Measurements from ENCODE around the gene CASZ1.

CASZ1 gene

DNA sequence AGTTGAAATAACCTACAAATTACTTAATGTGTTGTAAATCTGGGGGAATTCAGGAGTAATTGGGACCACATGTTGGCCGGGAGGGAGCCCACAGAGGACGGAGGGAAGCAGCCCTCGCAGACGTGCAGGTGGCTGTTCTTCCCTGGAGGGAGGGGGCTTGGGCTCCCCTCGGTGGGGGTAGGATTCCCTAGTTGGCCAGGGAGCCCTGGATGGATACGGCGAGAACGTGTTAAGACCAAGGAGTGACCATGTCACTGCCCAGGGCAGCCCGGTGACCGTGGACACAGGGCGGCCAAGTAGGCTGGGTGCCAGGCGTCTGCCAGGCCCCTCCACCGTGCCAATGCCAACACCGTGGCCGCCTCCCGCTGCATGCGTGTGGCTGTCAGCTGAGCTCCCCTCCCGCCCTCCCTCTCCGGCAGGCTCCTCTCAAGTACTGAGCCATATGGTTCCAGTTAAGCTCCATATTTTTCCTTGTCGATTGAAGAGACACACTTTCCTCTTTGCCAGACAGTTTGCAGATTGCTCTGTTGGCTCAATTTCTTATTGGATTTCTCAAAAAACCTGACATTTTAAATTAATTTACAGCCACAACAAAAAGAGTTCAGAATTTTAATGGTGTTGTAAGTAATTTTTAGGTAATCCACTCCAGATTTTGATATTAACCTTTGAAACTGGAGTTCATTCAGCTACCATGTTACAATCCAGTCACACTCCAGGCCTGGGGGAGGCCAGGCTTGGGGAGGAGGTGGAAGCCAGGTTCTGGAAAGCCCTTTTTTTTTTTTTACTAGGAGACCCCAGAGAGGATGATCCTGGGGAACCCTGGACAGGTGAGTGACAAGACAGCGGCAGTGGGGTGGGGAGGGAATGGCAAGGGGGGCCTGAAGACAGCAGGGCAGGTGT lies 71.2 kb downstream of the CASZ1 start:
- no peak for FAIRE-seq

- FAIRE-seq, result no peak
Observed at GRCh38 chr1:10724511-10724910, 71.9 kb downstream of the CASZ1 start.

- FAIRE-seq, result no peak
Observed at GRCh38 chr1:10724052-10724494, 72.4 kb downstream of the CASZ1 start.

GRCh38 chr1:10723317-10723716 lies 73.1 kb downstream of the CASZ1 start:
- no peak for FAIRE-seq

DNA sequence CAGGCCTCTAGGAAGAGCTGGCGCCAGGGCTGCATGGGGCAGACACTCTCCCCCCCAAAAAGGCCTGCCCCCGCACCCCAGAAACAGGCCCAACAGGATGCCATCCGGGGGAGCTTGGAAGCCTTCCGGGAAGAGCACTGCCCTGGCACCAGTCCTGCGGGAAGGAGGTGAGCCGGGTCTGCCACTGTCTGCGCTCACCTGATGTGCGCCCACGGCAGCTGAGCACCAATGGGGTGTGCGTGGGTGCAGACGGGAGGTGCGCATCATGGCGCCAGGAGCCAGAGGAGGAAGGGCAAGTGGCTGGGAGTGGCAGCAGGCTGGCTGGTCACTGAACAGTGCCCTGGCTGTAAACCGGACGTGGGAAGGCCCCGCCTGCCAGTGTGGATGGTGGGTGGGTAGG lies 73.6 kb downstream of the CASZ1 start:
- FAIRE-seq, result no peak

GRCh38 chr1:10721381-10722321 lies 74.8 kb downstream of the CASZ1 start:
- FAIRE-seq, result no peak

DNA sequence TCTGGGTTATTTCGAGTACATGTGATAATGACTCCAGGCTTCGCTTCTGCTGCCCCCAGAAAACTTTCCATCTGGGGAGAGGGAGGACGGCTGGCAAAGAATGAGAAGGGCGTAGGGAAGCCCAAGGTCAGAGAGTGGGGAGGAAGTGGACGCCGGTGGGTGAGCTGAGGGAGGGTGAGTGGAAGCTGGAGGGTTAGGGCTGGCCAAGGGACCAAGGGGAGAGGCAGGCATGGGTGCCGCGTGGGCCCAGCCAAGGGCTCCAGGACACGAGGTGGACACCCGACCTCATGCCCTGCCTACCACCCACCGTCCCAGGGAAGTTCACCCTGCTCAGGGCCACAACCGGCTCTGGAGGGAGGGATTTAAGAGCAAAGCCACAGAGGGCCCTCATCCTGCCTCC lies 75.8 kb downstream of the CASZ1 start:
- FAIRE-seq, result no peak

DNA sequence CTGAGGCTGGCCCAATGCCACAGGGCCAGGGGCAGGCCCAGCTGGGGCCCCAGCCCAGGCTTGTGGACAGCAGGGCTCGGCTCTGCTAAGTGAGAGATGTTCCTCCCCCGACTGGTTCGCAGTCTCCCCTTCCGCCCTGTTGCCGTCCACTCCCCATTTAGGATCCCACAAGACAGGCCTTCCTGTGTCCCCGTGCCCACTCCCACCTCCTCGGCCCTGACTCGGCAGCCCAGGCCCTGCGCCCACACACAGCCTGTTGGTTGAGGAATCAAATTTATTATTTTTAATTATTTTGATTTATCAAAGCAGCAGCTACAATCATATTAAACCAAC lies 78.4 kb downstream of the CASZ1 start:
- FAIRE-seq, result no peak

DNA sequence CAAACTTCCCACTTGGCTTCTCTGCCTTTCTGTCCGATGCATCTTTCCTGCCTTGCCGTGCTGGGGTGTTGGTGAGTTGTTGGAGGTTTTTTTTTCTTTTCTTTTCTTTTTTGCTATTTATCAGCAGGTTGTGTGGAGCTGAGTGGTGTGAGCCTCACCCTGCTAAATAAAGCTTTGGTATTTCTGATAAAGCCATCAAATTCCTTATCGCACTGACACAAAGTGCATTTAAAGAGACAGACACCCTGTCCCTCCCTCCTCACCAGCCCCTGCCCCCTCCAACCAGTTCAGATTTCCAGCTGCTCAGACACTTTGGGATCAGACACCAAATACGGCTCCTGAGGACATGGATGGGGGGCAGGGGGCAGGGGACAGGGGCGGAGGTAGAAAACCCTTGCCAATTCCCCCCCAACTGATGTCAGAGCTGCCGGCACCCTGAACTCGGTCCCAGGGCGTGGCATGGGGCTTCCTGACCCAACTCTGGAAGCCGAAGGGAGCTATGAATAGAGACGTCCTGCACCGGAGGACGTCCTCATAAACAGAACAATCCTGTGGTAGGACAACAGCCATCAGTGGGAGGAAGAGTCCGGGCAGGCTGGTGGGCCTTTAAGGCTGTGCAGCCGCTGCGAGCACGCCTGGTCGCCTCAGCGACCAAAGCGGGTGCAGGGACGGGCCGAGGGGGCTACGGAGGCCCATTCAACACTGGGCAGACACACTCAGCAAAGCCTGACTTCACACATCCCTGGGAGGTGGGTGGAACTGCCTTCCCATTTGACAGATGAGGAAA lies 79.0 kb downstream of the CASZ1 start:
- no peak for FAIRE-seq

- no peak for FAIRE-seq
Observed at GRCh38 chr1:10716840-10717239, 79.6 kb downstream of the CASZ1 start.

GRCh38 chr1:10714337-10715114 lies 81.9 kb downstream of the CASZ1 start:
- no peak for FAIRE-seq

DNA sequence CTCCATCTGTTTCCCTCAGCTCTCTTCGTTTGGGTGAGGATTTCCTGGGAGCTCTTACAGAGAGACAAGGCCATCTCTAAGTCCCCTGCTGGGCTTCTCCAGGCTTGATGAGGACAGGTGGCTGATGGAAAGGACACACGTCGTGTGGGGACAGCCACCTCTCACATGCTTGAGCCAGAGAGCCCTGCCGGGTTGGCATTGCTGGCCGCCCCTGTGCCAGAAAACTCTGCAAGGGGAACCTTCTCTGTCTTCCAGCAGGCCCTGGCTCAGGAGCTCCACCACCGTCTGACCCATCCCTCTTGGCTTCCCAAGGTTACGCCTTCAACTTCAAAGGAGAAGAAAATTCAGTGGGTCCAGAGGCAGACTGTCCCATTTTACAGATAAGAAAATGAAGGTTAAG lies 82.8 kb downstream of the CASZ1 start:
- no peak for FAIRE-seq

DNA sequence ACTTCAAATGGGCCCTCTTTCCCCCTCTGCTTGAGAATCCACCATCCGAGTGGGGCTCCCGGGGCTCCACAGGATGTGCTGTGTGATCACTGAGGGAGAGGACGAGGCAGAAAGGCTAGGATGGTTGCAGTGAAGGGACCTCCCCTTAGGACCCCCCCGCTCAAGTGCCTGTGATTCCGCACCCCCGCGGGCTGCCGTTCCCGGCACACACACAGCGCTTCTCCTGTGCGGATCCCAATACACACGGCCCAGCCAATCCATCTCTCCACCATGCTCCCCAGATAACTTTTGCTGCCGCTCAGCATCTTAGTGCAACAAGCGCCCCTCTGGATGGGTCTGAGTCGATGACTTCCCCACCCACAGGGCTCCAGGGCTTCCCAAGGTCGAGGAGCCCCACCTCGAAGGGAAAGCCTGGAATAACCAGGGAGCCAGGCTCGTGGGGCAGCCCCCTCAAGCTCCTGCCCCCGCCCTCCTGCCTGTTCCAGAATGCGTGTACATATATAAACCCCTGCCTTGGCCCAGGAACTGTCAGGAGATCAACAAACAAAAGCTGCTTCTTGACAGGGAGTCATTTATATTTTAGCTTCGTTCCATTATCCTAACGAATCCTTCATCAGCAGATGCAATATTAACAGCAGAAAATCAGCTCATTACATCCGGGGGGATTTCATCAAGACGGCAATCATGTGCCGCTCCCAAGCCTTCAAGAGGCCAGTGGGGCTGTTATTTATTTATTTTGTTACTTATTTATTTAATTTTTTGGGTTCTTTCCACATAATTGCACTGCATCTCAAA lies 83.7 kb downstream of the CASZ1 start:
- FAIRE-seq, result no peak

- no peak for FAIRE-seq
Observed at GRCh38 chr1:10710489-10710888, 86.0 kb downstream of the CASZ1 start.

GRCh38 chr1:10709646-10710045 lies 86.8 kb downstream of the CASZ1 start:
- FAIRE-seq, result no peak

GRCh38 chr1:10709165-10709564 lies 87.3 kb downstream of the CASZ1 start:
- no peak for FAIRE-seq

DNA sequence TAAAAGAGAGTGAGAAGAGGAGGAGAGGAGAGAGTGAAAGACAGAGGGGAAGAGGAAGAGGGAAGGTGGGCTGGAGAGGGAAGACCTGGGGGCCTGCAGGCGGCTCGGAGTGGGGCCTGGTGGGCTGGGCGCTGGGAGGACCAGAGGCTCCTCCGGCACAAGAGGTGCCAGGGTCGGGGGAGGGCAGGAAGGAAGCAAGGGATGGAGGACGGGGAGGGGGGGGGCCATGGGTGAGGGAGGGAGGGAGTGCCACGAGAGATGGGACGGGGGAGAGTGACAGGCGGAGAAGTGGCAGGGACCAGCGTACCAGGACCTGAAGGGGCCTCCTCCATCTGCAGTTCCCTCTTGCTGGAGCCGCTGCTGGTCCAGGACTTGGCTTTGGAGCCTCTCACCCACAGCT lies 87.7 kb downstream of the CASZ1 start:
- no peak for FAIRE-seq

- FAIRE-seq, result no peak
Observed at GRCh38 chr1:10707208-10707607, 89.2 kb downstream of the CASZ1 start.

GRCh38 chr1:10706376-10706913 lies 90.0 kb downstream of the CASZ1 start:
- no peak for FAIRE-seq

- FAIRE-seq, result no peak
Observed at GRCh38 chr1:10705953-10706352, 90.5 kb downstream of the CASZ1 start.

DNA sequence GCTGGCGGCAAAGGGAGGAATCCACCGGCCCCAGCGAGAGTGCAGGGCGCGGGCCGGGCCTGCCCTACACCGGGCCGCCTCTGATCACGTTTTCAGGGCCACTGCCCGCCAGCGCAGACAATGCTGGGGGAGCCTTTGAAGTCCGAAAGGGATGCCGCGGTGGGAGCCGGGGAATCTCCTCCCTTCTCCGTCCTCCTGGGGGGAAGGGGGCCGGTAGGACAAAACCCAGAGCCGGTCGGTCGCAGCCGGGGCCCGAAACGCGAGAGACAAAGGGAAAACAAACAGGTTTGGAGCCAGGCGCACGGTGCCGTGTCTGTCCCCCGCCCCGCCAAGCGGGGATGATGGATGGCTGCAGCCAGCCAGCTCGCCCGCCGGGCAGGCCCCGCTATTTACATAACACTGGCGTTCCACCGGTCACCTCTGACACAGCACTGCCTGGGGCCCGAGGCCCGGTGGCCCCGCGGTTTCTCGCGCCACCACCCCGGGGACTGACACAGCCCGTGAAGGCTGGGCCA lies 92.0 kb downstream of the CASZ1 start:
- FAIRE-seq, result no peak
